ACHN (cell line): ENCODE results near the gene SIRT1.
"Not testable (repeated sequence)": the region's sequence is repeated elsewhere in the genome, so short reads cannot be mapped to it uniquely, and the experiment has no call there.

Experiments used
- DNase-seq: peaks from one replicate; pipeline ENCODE4 v3.0.0-alpha.2; 2015
- in situ Hi-C: cut with HindIII; loops from 2 replicates; pipeline ENCODE4 v1.10.0; 2017; ENCODE audit warnings: low sequenced_read_pairs, low pct_ligation_motif_present, low pct_unique_long_range_greater_than_20kb

The SIRT1 gene

GRCh38 chr10:67934336-67934735, 49.9 kb downstream of the SIRT1 start:
- DNase-seq = no peak

GRCh38 chr10:67935223-67935622, 50.8 kb downstream of the SIRT1 start:
- in situ Hi-C loops = no loop called here
- no peak for DNase-seq

More at GRCh38 chr10:67934336-67934735, 49.9 kb downstream of the SIRT1 start:
- in situ Hi-C loops = no loop called here

- no peak for DNase-seq
- in situ Hi-C loops = no loop called here
These were observed 52.0 kb downstream of the SIRT1 start for GRCh38 chr10:67936416-67936815.

- DNase-seq = no peak
- in situ Hi-C loops = no loop called here
These were observed 59.5 kb downstream of the SIRT1 start for GRCh38 chr10:67943917-67944316.

GRCh38 chr10:67955614-67956013, 71.2 kb downstream of the SIRT1 start:
- in situ Hi-C loops = no loop called here

GRCh38 chr10:67959839-67960476, 75.5 kb downstream of the SIRT1 start:
- in situ Hi-C loops = no loop called here

More at GRCh38 chr10:67955614-67956013, 71.2 kb downstream of the SIRT1 start:
- DNase-seq = no peak

GRCh38 chr10:67965456-67965855, 81.0 kb downstream of the SIRT1 start:
- in situ Hi-C loops = no loop called here
- no peak for DNase-seq

More at GRCh38 chr10:67959839-67960476, 75.5 kb downstream of the SIRT1 start:
- DNase-seq = no peak

GRCh38 chr10:67966035-67966434, 81.6 kb downstream of the SIRT1 start:
- in situ Hi-C loops, DNase-seq: not testable (repeated sequence)
